Measurements from ENCODE around the gene VWA7. TPM values are rescaled to one million over a fixed set of nuclear protein-coding genes. Genes with fewer than 3 reads are reported as not detected.

VWA7 gene
- total and polyA plus RNA-seq, 2 donors from 2014 or later = 10.2 to 32.5 TPM

GRCh38 chr6:31782126-31782855, 5.2 kb upstream of the VWA7 start:
- Histone ChIP-seq H3K27me3 (ENCODE audit: control insufficient read depth, insufficient read depth, low read length) (no peaks in the 10 kb centered on the region), H3K4me3 (ENCODE audit: low read length in 3 of 3) (no peak overlapping the region), H3K9me3 (ENCODE audit: control insufficient read depth in 2 of 3, insufficient read depth in 1 of 3, low read length in 3 of 3) (no peaks in the 10 kb centered on the region), H3K9ac (ENCODE audit: low read length in 3 of 3) (no peak overlapping the region), H3K27ac (ENCODE audit: low read depth in 2 of 2, low read length in 2 of 2) (no peak overlapping the region), H3K36me3 (ENCODE audit: control insufficient read depth in 2 of 3, insufficient read depth in 3 of 3, low read length in 3 of 3) (peaks cover 0 to 18% (median 18%) of the 10 kb centered on the region in 3 donors), H3K4me1 (ENCODE audit: control insufficient read depth in 2 of 3, insufficient read depth in 2 of 3, low read depth in 1 of 3, low read length in 3 of 3) (peaks cover 0 to 3% (median 0%) of the 10 kb centered on the region in 3 donors)
- DNase-seq = peak in 1 of 5 donors; percentile 69
- TF ChIP-seq CTCF (IDR thresholded peaks at IDR 0.05; ENCODE audit: borderline replicate concordance, extremely low read depth, insufficient read depth) = no peak
- intact Hi-C loops (cut with DNase I) = no loop called here
- no peak for FAIRE-seq

DNA sequence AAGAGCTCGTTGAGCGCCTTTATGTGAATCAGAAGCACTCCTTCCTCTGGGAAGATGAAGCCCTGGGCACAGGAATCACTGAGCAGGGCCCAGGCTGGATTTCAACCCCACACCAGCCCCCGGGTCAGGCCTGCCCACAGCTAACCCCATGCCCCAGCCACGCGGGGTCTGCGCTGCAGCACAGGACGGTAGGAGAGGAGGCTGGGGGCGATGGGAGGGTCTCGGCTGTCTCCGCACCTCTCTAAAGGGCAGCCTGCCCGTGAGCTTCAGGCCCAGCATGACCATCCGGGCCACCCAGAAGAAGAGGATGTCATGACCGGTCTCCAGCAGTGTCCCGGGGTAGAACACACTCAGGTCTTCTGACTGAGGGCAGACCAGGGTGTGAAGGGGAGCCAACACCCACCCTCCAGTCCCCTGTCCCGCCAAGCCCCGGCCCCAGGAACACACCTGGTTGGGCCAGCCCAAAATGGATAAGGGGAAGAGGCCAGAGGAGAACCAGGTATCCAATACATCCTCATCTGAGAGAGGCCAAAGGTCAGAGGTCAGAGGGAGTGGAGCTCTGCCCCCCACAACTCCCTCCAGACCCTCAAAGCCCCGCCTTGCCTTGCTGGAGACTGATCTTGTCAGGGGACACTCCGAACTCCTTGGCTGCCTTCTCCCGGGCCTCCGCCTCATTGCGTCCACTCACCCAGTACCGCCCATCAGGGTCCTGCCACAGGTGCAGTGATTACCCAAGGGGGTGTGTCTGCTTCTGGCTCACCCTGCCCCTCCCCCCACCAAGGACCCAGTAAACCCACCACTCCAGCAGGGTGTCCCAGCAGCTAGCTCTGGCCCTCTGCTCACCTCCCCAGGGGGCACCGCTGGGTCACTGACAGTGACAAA, 4.4 kb upstream of the VWA7 start:
- no peak overlapping the region for H3K27ac ChIP-seq (ENCODE audit: low read depth in 2 of 2, low read length in 2 of 2)
- H3K36me3 ChIP-seq (ENCODE audit: control insufficient read depth in 2 of 3, insufficient read depth in 3 of 3, low read length in 3 of 3) = peaks cover 0 to 18% (median 18%) of the 10 kb centered on the region in 3 donors
- DNase-seq = peak in 1 of 5 donors; percentile 75
- no peak for TF ChIP-seq CTCF (IDR thresholded peaks at IDR 0.05; ENCODE audit: borderline replicate concordance, extremely low read depth, insufficient read depth)
- peaks cover 0 to 6% (median 0%) of the 10 kb centered on the region in 3 donors for H3K4me1 ChIP-seq (ENCODE audit: control insufficient read depth in 2 of 3, insufficient read depth in 2 of 3, low read depth in 1 of 3, low read length in 3 of 3)
- H3K4me3 ChIP-seq (ENCODE audit: low read length in 3 of 3) = no peak overlapping the region
- no peak overlapping the region for H3K9ac ChIP-seq (ENCODE audit: low read length in 3 of 3)
- intact Hi-C loops (cut with DNase I) = no loop called here
- no peaks in the 10 kb centered on the region for H3K9me3 ChIP-seq (ENCODE audit: control insufficient read depth in 2 of 3, insufficient read depth in 1 of 3, low read length in 3 of 3)
- FAIRE-seq = no peak
- no peaks in the 10 kb centered on the region for H3K27me3 ChIP-seq (ENCODE audit: control insufficient read depth, insufficient read depth, low read length)

GRCh38 chr6:31780507-31781243, 3.5 kb upstream of the VWA7 start:
- Histone ChIP-seq H3K27ac (ENCODE audit: low read depth in 2 of 2, low read length in 2 of 2) (no peak overlapping the region), H3K4me1 (ENCODE audit: control insufficient read depth in 2 of 3, insufficient read depth in 2 of 3, low read depth in 1 of 3, low read length in 3 of 3) (peaks cover 0 to 14% (median 0%) of the 10 kb centered on the region in 3 donors), H3K9ac (ENCODE audit: low read length in 3 of 3) (no peak overlapping the region), H3K9me3 (ENCODE audit: control insufficient read depth in 2 of 3, insufficient read depth in 1 of 3, low read length in 3 of 3) (no peaks in the 10 kb centered on the region), H3K27me3 (ENCODE audit: control insufficient read depth, insufficient read depth, low read length) (no peaks in the 10 kb centered on the region), H3K4me3 (ENCODE audit: low read length in 3 of 3) (no peak overlapping the region), H3K36me3 (ENCODE audit: control insufficient read depth in 2 of 3, insufficient read depth in 3 of 3, low read length in 3 of 3) (peaks cover 0 to 18% (median 18%) of the 10 kb centered on the region in 3 donors)
- intact Hi-C loops (cut with DNase I) = no loop called here
- FAIRE-seq = no peak
- peak in 1 of 5 donors; percentile 60 for DNase-seq
- TF ChIP-seq CTCF (IDR thresholded peaks at IDR 0.05; ENCODE audit: borderline replicate concordance, extremely low read depth, insufficient read depth) = no peak
